Adrenal gland (tissue), 5 donors: Measurements from ENCODE around the gene UGT1A4.

ENCODE experiments used
- CTCF ChIP-seq, 6 experiments: fragments of 450-650 bp in 4 of 6; fragments of 200-600 bp in 2 of 6; sonication (generic) in 1 of 6; IDR thresholded peaks; 1 replicate in 5 of 6; 2 replicates in 1 of 6; pipeline versions ENCODE4 v1.5.1 to v1.8.0; 2016 to 2021; ENCODE audit warnings: antibody characterized with exemption in 6 of 6, mild to moderate bottlenecking in 2 of 6, moderate library complexity in 1 of 6
- POLR2A ChIP-seq, 2 donors: fragments of 450-650 bp; IDR thresholded peaks; one replicate each; pipeline ENCODE4 v1.6.1; 2017; ENCODE audit warnings: antibody characterized with exemption in 2 of 2, mild to moderate bottlenecking in 2 of 2, moderate library complexity in 1 of 2
- donor health status: DM: no; HTN: no; CAD: no.

- TF ChIP-seq POLR2A (IDR thresholded peaks at IDR 0.05) (no peak), CTCF (IDR thresholded peaks at IDR 0.05) (no peak)
These were observed 19.0 kb upstream of the UGT1A4 start for GRCh38 chr2:233699424-233700027.
